Motor neuron (in vitro differentiated cells): ENCODE results near the gene PCGF3. TPM values are rescaled to one million over a fixed set of nuclear protein-coding genes. Genes with fewer than 3 reads are reported as not detected.
A peak's percentile ranks its signal among the peaks of the same experiment; 100 is the strongest.
"Not testable (repeated sequence)": the region's sequence is repeated elsewhere in the genome, so short reads cannot be mapped to it uniquely, and the experiment has no call there.

Source experiments
- ATAC-seq, 8 experiments: fragments of 200-7000 bp; cut with Tn5 transposase; replicated peaks in 6 of 8; 2 replicates each; pipeline ENCODE4 v1.8.0; 2021; ENCODE audit warnings: mild to moderate bottlenecking in 8 of 8, moderate library complexity in 8 of 8
- H3K27ac ChIP-seq, 2 donors: fragments of 250-450 bp; sonication (Bioruptor Pico); 2 replicates each; pipeline ENCODE4 v1.9.0; 2021; ENCODE audit warnings: antibody characterized with exemption in 2 of 2, mild to moderate bottlenecking in 2 of 2, moderate library complexity in 1 of 2
- H3K4me1 ChIP-seq, 2 donors: fragments of 250-450 bp; sonication (Bioruptor Pico); replicated peaks in 1 of 2; 2 replicates each; pipeline ENCODE4 v1.6.1; 2021; ENCODE audit warnings: antibody characterized with exemption in 2 of 2, mild to moderate bottlenecking in 2 of 2, moderate library complexity in 1 of 2
- H3K4me3 ChIP-seq, 5 donors: fragments of 250-450 bp; sonication (Bioruptor Pico); 2 replicates each; pipeline ENCODE4 v1.9.0; 2021; ENCODE audit warnings: antibody characterized with exemption in 5 of 5, mild to moderate bottlenecking in 5 of 5, moderate library complexity in 4 of 5
- WGBS, 10 experiments: fragments of 450-650 bp; shearing (Covaris generic); methylation state at CpG; one replicate each; pipeline ENCODE4 v1.0.0; 2022; 5-methylcytosine and 5-hydroxymethylcytosine counted together
- in situ Hi-C, 9 experiments: fragments of 400-800 bp; cut with MboI; loops; one replicate each; pipeline ENCODE4 v1.15.0; 2021; ENCODE audit warnings: low sequenced_read_pairs in 9 of 9, low pct_unique_long_range_greater_than_20kb in 2 of 9; ENCODE audit not compliant: unreplicated experiment in 9 of 9
- total RNA-seq, 8 experiments: library from RNA; unstranded; fragments of 300-600 nt; gene quantifications; 2 replicates each; pipeline versions ENCODE4 v1.2.3 to v1.2.4, GENCODE V29; 2022

The PCGF3 gene
- total RNA-seq, 8 experiments from 2014 or later: 21.8 to 86.9 (median 42.1) TPM

- H3K4me3 ChIP-seq: no peak overlapping the region
- peaks cover 8 to 9% of the 10 kb centered on the region in 2 donors for H3K4me1 ChIP-seq
- ATAC-seq: no peak
- WGBS, 10 experiments: 75 to 91% (median 86%) methylated on average over 2 to 12 of the region's 17 CpGs; no CpG with 5 or more reads in 2 of the 10 experiments
- no peak overlapping the region for H3K27ac ChIP-seq
- in situ Hi-C loops: no loop called here
These were observed 90.6 kb downstream of the PCGF3 start for GRCh38 chr4:796206-796605.

- H3K4me1 ChIP-seq: peaks cover 8 to 9% of the 10 kb centered on the region in 2 donors
- 17 to 100% (median 80%) methylated on average over 1 to 4 of the region's 4 CpGs; no CpG with 5 or more reads in 5 of the 10 experiments for WGBS, 10 experiments
- in situ Hi-C loops: no loop called here
- H3K27ac ChIP-seq: no peak overlapping the region
- no peak for ATAC-seq
- H3K4me3 ChIP-seq: no peak overlapping the region
These were observed 91.4 kb downstream of the PCGF3 start for GRCh38 chr4:797066-797465.

GRCh38 chr4:801436-802124, 95.9 kb downstream of the PCGF3 start:
- WGBS, 10 experiments: 50 to 100% (median 85%) methylated on average over 2 to 10 of the region's 13 CpGs; no CpG with 5 or more reads in 1 of the 10 experiments
- Histone ChIP-seq H3K27ac (no peak overlapping the region), H3K4me1 (no peaks in the 10 kb centered on the region), H3K4me3 (no peak overlapping the region)
- in situ Hi-C loops: no loop called here
- no peak for ATAC-seq

GRCh38 chr4:803884-804283, 98.3 kb downstream of the PCGF3 start:
- no peaks in the 10 kb centered on the region for H3K4me1 ChIP-seq
- 0 to 100% (median 80%) methylated on average over 1 to 5 of the region's 13 CpGs; no CpG with 5 or more reads in 1 of the 10 experiments for WGBS, 10 experiments
- no peak overlapping the region for H3K4me3 ChIP-seq
- in situ Hi-C loops: no loop called here
- ATAC-seq: no peak
- no peak overlapping the region for H3K27ac ChIP-seq

- no peak for ATAC-seq
- H3K4me1 ChIP-seq: no peaks in the 10 kb centered on the region
- no peak overlapping the region for H3K27ac ChIP-seq
- in situ Hi-C loops: no loop called here
- no peak overlapping the region for H3K4me3 ChIP-seq
- 87 to 100% (median 96%) methylated on average over 1 to 24 of the region's 44 CpGs; no CpG with 5 or more reads in 4 of the 10 experiments for WGBS, 10 experiments
These were observed 99.2 kb downstream of the PCGF3 start for GRCh38 chr4:804804-805203.

GRCh38 chr4:806979-807378, 101.3 kb downstream of the PCGF3 start:
- H3K27ac ChIP-seq, H3K4me1 ChIP-seq, ATAC-seq, H3K4me3 ChIP-seq, in situ Hi-C loops: not testable (repeated sequence)
- 40 to 100% (median 75%) methylated on average over 1 to 4 of the region's 4 CpGs for WGBS, 10 experiments

GRCh38 chr4:807792-808191, 102.2 kb downstream of the PCGF3 start:
- in situ Hi-C loops: no loop called here
- no peak for ATAC-seq
- no peak overlapping the region for H3K27ac ChIP-seq
- no peak overlapping the region for H3K4me3 ChIP-seq
- WGBS, 10 experiments: 49 to 92% (median 72%) methylated on average over 2 to 5 of the region's 5 CpGs; no CpG with 5 or more reads in 3 of the 10 experiments
- no peaks in the 10 kb centered on the region for H3K4me1 ChIP-seq

- no peak overlapping the region for H3K4me3 ChIP-seq
- 20 to 95% (median 85%) methylated on average over 1 to 20 of the region's 30 CpGs for WGBS, 10 experiments
- ATAC-seq: no peak
- in situ Hi-C loops: no loop called here
- no peak overlapping the region for H3K27ac ChIP-seq
- no peaks in the 10 kb centered on the region for H3K4me1 ChIP-seq
These were observed 103.4 kb downstream of the PCGF3 start for GRCh38 chr4:808860-809570.

- Histone ChIP-seq H3K27ac (no peak overlapping the region), H3K4me1 (no peaks in the 10 kb centered on the region), H3K4me3 (no peak overlapping the region)
- in situ Hi-C loops: no loop called here
- 40 to 67% (median 50%) methylated on average over 2 to 6 of the region's 10 CpGs; no CpG with 5 or more reads in 5 of the 10 experiments for WGBS, 10 experiments
- no peak for ATAC-seq
These were observed 108.3 kb downstream of the PCGF3 start for GRCh38 chr4:813900-814299.

GRCh38 chr4:814312-814850, 108.7 kb downstream of the PCGF3 start:
- in situ Hi-C loops: no loop called here
- whole genome bisulfite sequencing, 10 experiments: 8 to 91% (median 80%) methylated on average over 1 to 11 of the region's 14 CpGs; no CpG with 5 or more reads in 1 of the 10 experiments
- Histone ChIP-seq H3K4me3 (no peak overlapping the region), H3K27ac (no peak overlapping the region), H3K4me1 (no peaks in the 10 kb centered on the region)
- no peak for ATAC-seq

GRCh38 chr4:815464-816146, 110.0 kb downstream of the PCGF3 start:
- Histone ChIP-seq H3K27ac (no peak overlapping the region), H3K4me3 (no peak overlapping the region), H3K4me1 (no peaks in the 10 kb centered on the region)
- peak in 6 of 8 experiments; percentile 13 to 84 (median 38) for ATAC-seq
- in situ Hi-C loops: no loop called here
- 0 to 61% (median 14%) methylated on average over 1 to 8 of the region's 11 CpGs; no CpG with 5 or more reads in 1 of the 10 experiments for WGBS, 10 experiments

- H3K4me1 ChIP-seq: peaks cover 0 to 9% of the 10 kb centered on the region in 2 donors
- no peak overlapping the region for H3K27ac ChIP-seq
- no peak for ATAC-seq
- no peak overlapping the region for H3K4me3 ChIP-seq
- WGBS, 10 experiments: 58 to 80% (median 70%) methylated on average over 1 to 15 of the region's 42 CpGs; no CpG with 5 or more reads in 4 of the 10 experiments
- in situ Hi-C loops: no loop called here
These were observed 112.7 kb downstream of the PCGF3 start for GRCh38 chr4:818106-818921.
